ENCODE data around the gene ST6GALNAC3.

The ST6GALNAC3 gene

DNA sequence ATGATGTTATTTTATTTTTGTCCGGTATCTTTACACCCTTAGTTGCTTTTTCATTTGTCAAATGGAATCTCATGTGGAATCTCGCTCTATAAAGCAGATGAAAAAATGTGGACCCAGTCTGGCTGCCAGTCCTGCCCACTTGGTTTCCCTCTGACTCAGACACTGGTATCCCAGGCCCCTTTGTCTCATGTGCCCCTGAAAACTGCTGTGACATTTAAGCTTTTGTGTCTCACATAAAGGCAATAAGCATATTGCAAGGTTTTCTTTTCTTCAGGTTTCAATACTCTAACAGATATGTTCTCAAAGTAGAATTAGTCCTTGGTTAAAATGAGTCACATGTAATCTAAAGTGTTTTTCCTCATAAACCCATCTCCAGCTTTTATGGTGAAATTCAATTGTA is 183.3 kb downstream of the ST6GALNAC3 start:
- TF ChIP-seq, protein P1, sequence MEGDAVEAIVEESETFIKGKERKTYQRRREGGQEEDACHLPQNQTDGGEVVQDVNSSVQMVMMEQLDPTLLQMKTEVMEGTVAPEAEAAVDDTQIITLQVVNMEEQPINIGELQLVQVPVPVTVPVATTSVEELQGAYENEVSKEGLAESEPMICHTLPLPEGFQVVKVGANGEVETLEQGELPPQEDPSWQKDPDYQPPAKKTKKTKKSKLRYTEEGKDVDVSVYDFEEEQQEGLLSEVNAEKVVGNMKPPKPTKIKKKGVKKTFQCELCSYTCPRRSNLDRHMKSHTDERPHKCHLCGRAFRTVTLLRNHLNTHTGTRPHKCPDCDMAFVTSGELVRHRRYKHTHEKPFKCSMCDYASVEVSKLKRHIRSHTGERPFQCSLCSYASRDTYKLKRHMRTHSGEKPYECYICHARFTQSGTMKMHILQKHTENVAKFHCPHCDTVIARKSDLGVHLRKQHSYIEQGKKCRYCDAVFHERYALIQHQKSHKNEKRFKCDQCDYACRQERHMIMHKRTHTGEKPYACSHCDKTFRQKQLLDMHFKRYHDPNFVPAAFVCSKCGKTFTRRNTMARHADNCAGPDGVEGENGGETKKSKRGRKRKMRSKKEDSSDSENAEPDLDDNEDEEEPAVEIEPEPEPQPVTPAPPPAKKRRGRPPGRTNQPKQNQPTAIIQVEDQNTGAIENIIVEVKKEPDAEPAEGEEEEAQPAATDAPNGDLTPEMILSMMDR (IDR thresholded peaks at IDR 0.05; ENCODE audit: insufficient read depth, low read depth, low read length, missing control alignments) = no peak

GRCh38 chr1:76259270-76259669 is 184.7 kb downstream of the ST6GALNAC3 start:
- DNase-seq (ENCODE audit: low read depth) = no peak
- TF ChIP-seq, protein P1 (IDR thresholded peaks at IDR 0.05; ENCODE audit: insufficient read depth, low read depth, low read length, missing control alignments) = no peak
- H3K4me3 ChIP-seq (ENCODE audit: low read length) = no peak overlapping the region

More for the DNA sequence above, 183.3 kb downstream of the ST6GALNAC3 start:
- DNase-seq (ENCODE audit: low read depth) = no peak
- no peak overlapping the region for H3K4me3 ChIP-seq (ENCODE audit: low read length)

DNA sequence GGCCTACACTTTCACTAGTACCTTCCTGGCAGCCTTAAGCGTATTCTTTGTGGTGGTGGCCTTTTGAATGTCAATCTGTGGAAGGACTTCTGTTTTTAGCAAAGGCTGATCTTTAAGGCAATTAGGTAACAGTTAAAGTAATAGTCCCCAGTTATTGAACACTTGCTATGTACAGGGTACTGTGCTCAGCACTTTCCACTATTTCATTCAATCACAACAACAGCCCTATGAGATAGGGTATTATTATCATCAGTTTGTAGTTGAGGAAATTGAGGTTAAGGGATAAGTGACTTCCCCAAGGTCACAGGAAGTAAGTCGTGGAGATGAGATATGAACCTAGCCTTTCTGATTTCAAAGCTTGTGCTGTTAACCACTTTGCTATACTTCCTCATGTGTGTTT is 185.7 kb downstream of the ST6GALNAC3 start:
- H3K4me3 ChIP-seq (ENCODE audit: low read length) = no peak overlapping the region
- TF ChIP-seq, protein P1 (IDR thresholded peaks at IDR 0.05; ENCODE audit: insufficient read depth, low read depth, low read length, missing control alignments) = no peak
- DNase-seq (ENCODE audit: low read depth) = no peak

DNA sequence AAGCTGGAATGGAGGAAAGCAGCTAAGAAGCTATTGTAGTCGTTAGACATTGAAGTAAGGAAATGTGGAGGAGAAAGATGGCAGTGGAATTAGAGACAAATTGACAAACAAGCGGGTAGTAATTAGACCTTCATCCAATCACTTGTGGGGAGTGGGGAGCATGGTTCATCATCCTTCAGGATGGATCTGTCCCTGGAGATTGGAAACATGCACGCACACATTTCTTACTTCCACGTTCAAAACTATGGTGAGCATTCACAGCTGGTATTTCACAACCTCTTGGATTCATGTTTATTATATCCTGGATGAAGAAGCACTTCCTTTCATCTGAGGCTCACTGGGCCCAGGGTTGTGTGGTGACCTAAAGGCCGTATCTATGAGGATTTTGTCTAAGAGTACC is 188.1 kb downstream of the ST6GALNAC3 start:
- no peak overlapping the region for H3K4me3 ChIP-seq (ENCODE audit: low read length)
- TF ChIP-seq, protein P1 (IDR thresholded peaks at IDR 0.05; ENCODE audit: insufficient read depth, low read depth, low read length, missing control alignments) = no peak
- DNase-seq (ENCODE audit: low read depth) = no peak

DNA sequence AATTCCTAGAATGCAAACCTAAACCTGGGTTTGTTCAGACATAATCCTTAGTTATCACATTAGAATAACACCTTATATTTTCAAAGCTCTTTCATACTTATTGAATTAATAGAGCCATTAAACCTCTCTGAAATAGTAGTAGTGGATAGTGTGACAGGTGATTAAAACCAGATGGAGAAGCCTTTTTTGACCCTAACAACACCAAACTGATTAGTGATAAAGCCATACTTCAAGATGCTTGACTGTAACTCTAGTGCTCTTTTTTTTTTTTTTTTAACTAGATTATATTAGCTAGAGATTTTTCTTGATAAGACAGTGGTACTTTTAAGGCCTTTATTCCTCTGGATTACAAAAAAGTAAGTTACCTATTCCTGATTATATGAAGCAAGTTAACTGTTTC is 190.1 kb downstream of the ST6GALNAC3 start:
- TF ChIP-seq, protein P1 (IDR thresholded peaks at IDR 0.05; ENCODE audit: insufficient read depth, low read depth, low read length, missing control alignments) = no peak
- H3K4me3 ChIP-seq (ENCODE audit: low read length) = no peak overlapping the region
- DNase-seq (ENCODE audit: low read depth) = no peak

- TF ChIP-seq, protein P1 (IDR thresholded peaks at IDR 0.05; ENCODE audit: insufficient read depth, low read depth, low read length, missing control alignments) = no peak
- no peak overlapping the region for H3K4me3 ChIP-seq (ENCODE audit: low read length)
- DNase-seq (ENCODE audit: low read depth) = no peak
Measured at GRCh38 chr1:76266762-76267161, 192.2 kb downstream of the ST6GALNAC3 start.

DNA sequence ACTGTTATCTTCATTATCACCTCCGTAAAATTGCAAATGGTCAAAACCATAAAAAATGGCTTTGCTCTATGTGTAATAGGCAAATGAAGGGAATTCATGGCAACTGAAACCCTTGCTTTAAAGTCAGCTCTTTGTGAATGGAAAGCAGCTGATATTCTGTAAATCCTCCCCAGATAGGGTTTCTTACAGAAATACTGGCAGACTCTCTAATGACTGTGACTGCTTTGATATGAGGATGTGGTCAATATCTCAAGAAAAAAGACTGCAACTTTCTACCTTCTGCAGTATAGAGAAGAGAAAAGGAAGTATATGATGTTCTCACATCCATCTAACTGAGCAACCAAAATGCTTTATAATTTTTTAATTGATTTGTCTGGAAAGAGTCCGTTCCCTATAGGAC is 193.1 kb downstream of the ST6GALNAC3 start:
- no peak for DNase-seq (ENCODE audit: low read depth)
- TF ChIP-seq, protein P1 (IDR thresholded peaks at IDR 0.05; ENCODE audit: insufficient read depth, low read depth, low read length, missing control alignments) = no peak
- H3K4me3 ChIP-seq (ENCODE audit: low read length) = no peak overlapping the region

Data from epithelial cell of esophagus (primary cell).